CD14-positive monocyte (primary cell): Measurements from ENCODE around the gene SLC25A25. TPM values are rescaled to one million over a fixed set of nuclear protein-coding genes. Genes with fewer than 3 reads are reported as not detected.

Experiments used
- DNase-seq, 3 donors: peaks; one replicate each; pipeline ENCODE4 v3.0.0-alpha.2; 2011 to 2022
- H2AFZ ChIP-seq: 2 replicates; pipeline ENCODE4 v1.6.0; 2012; ENCODE audit warnings: mild to moderate bottlenecking, low read depth, low read length, inconsistent platforms; ENCODE audit not compliant: insufficient read depth, poor library complexity, severe bottlenecking
- H3K27ac ChIP-seq, 2 donors: 1 replicate in 1 of 2; 2 replicates in 1 of 2; pipeline ENCODE4 v1.5.1; 2012 to 2013; ENCODE audit warnings: low read length in 2 of 2, control low read depth in 1 of 2, inconsistent platforms in 1 of 2, low read depth in 1 of 2, mild to moderate bottlenecking in 1 of 2
- H3K27me3 ChIP-seq, 2 donors: one replicate each; pipeline versions ENCODE4 v1.6.0 to v1.6.1; 2011 to 2013; ENCODE audit warnings: low read length in 2 of 2; ENCODE audit not compliant: control insufficient read depth in 2 of 2, insufficient read depth in 2 of 2
- H3K36me3 ChIP-seq, 2 donors: replicated peaks in 1 of 2; 1 replicate in 1 of 2; 2 replicates in 1 of 2; pipeline versions ENCODE4 v1.5.1 to v1.6.1; 2012 to 2013; ENCODE audit warnings: low read length in 2 of 2, control low read depth in 1 of 2, inconsistent platforms in 1 of 2, mild to moderate bottlenecking in 1 of 2; ENCODE audit not compliant: insufficient read depth in 2 of 2, control insufficient read depth in 1 of 2
- H3K4me1 ChIP-seq, 2 donors: 1 replicate in 1 of 2; 2 replicates in 1 of 2; pipeline versions ENCODE4 v1.5.1 to v1.6.1; 2012 to 2013; ENCODE audit warnings: low read length in 2 of 2, control low read depth in 1 of 2, inconsistent platforms in 1 of 2, mild to moderate bottlenecking in 1 of 2, moderate library complexity in 1 of 2; ENCODE audit not compliant: insufficient read depth in 2 of 2, control insufficient read depth in 1 of 2
- H3K4me2 ChIP-seq: replicated peaks from 2 replicates; pipeline ENCODE3; 2012; ENCODE audit warnings: low read length, moderate library complexity, mild to moderate bottlenecking; ENCODE audit not compliant: poor library complexity, severe bottlenecking; ENCODE audit errors: extremely low read depth
- H3K4me3 ChIP-seq, 3 experiments: fragments of 200-600 bp in 1 of 3; sonication (generic) in 1 of 3; replicated peaks in 1 of 3; 1 replicate in 2 of 3; 2 replicates in 1 of 3; pipeline ENCODE4 v1.5.1; 2011 to 2013; ENCODE audit warnings: low read length in 3 of 3, mild to moderate bottlenecking in 3 of 3, control low read depth in 2 of 3, low read depth in 2 of 3, inconsistent platforms in 1 of 3, moderate library complexity in 1 of 3
- H3K79me2 ChIP-seq: 2 replicates; pipeline ENCODE4 v1.6.0; 2012; ENCODE audit warnings: mild to moderate bottlenecking, control low read depth, inconsistent platforms, low read length, moderate library complexity; ENCODE audit not compliant: insufficient read depth
- H3K9ac ChIP-seq: 2 replicates; pipeline ENCODE4 v1.6.0; 2017; ENCODE audit warnings: low read length, mild to moderate bottlenecking; ENCODE audit not compliant: insufficient read depth, poor library complexity, severe bottlenecking
- H3K9me3 ChIP-seq, 2 donors: replicated peaks in 1 of 2; 1 replicate in 1 of 2; 2 replicates in 1 of 2; pipeline versions ENCODE4 v1.5.1 to v1.6.1; 2012 to 2013; ENCODE audit warnings: low read length in 2 of 2, control low read depth in 1 of 2; ENCODE audit not compliant: control insufficient read depth in 1 of 2, insufficient read depth in 1 of 2
- H4K20me1 ChIP-seq: 2 replicates; pipeline ENCODE4 v1.6.0; 2012; ENCODE audit warnings: mild to moderate bottlenecking, low read length, control low read depth, moderate library complexity; ENCODE audit not compliant: insufficient read depth
- H3K27ac Mint-ChIP-seq, 7 donors: one replicate each; pipeline ENCODE4 v1.8.0; 2020; ENCODE audit warnings: mild to moderate bottlenecking in 7 of 7, mixed read lengths in 7 of 7, moderate library complexity in 6 of 7, inconsistent platforms in 2 of 7
- H3K27me3 Mint-ChIP-seq, 3 donors: one replicate each; pipeline ENCODE4 v1.8.0; 2021 to 2022; ENCODE audit warnings: low read depth in 3 of 3, mild to moderate bottlenecking in 3 of 3, mixed read lengths in 3 of 3, moderate library complexity in 3 of 3, inconsistent platforms in 1 of 3
- H3K36me3 Mint-ChIP-seq, 2 donors: one replicate each; pipeline ENCODE4 v1.8.0; 2020; ENCODE audit warnings: mixed read lengths in 2 of 2, inconsistent platforms in 1 of 2, mild to moderate bottlenecking in 1 of 2
- H3K4me1 Mint-ChIP-seq: one replicate; pipeline ENCODE4 v1.8.0; 2020; ENCODE audit warnings: mild to moderate bottlenecking, mixed read lengths
- H3K4me3 Mint-ChIP-seq, 2 donors: one replicate each; pipeline ENCODE4 v1.8.0; 2020; ENCODE audit warnings: mild to moderate bottlenecking in 2 of 2, mixed read lengths in 2 of 2, moderate library complexity in 1 of 2
- H3K9me3 Mint-ChIP-seq, 7 donors: one replicate each; pipeline ENCODE4 v1.8.0; 2020 to 2022; ENCODE audit warnings: mixed read lengths in 7 of 7, mild to moderate bottlenecking in 6 of 7, moderate library complexity in 6 of 7, inconsistent platforms in 2 of 7
- WGBS: methylation state at CpG from one replicate; pipeline ENCODE4 v1.1.5; 2013; ENCODE audit warnings: missing lambda C conversion rate; ENCODE audit not compliant: insufficient coverage; 5-methylcytosine and 5-hydroxymethylcytosine counted together
- intact Hi-C, 2 donors: fragments of 100-400 bp; cut with micrococcal nuclease; formaldehyde crosslinking; loops; one replicate each; pipeline versions ENCODE4 v1.15.0 to v1.15.1; 2023
- polyA plus RNA-seq, 3 donors: library from polyadenylated mRNA; depleted of rRNA in 1 of 3; unstranded in 2 of 3; stranded (reverse) in 1 of 3; fragments of 300-500 nt in 2 of 3; fragments of >200 nt in 1 of 3; fragmentation: Illumina TruSeq in 2 of 3; gene quantifications; 1 replicate in 2 of 3; 2 replicates in 1 of 3; pipeline ENCODE4 v1.2.3, GENCODE V29; 2012 to 2021
- TF ChIP-seq, protein P1 (sequence below): fragments of 200-600 bp; IDR thresholded peaks from one replicate; pipeline ENCODE4 v1.8.0; 2022; ENCODE audit warnings: antibody characterized with exemption, mild to moderate bottlenecking

The SLC25A25 gene
- polyA plus RNA-seq, 3 donors: 5.1 to 43.3 (median 6.3) TPM

DNA sequence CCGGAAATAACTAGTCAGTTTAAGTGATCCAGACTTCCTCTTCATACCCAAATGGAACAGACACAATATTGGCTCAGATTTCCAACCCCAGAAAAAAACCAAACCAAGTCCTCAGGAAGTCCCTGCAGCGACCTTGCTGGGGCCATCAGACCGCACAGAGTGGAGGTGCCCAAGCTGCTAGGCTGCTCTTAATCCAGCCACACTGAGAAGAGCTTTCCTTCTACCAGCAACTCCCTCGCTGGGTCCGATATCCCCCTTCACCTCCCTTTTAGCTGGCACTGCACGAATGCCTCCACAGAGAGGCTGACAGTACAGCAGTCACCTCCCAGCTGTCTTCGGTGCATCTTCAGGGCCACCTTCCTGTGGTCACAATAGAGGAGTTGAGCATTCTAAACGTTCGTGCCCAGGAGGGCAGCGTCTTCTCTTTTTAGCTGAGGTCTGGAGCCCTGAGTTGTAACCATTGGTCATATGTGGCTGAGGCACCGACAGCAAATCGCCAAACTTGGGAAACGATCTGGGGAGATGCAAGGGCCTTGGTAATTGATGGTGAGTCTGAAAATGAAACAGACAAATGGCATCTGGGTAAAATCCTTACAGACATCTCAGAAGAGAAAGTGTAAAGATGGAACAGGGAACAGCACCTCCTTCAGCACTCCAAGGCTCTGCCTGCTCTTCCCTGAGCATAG, 6.6 kb upstream of the SLC25A25 start:
- 2% methylated on average over 9 of the region's 13 CpGs for WGBS
- H3K27ac ChIP-seq: peak overlapping the region; percentile 81 to 83
- peaks cover 69% of the 10 kb centered on the region for H3K4me1 Mint-ChIP-seq

DNA sequence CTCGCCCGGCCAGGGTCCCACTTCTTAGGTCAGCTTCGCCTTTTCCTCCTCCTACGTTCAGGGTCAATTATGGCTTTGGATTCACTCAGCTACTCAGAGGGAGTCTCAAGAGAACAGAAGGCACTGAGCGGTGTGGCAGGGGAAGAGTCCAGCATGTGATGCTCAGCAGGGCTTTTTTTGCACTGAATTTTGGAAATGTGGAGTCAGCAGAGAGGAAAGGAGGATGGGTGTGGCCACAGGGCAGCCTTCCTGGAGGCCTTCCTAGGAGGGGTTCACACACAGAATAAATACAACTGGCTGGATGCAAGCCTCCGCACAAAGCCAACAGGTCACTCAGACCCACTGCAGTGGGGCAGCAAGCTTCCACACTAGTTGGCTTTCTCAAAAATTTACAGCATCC, 5.8 kb upstream of the SLC25A25 start:
- Histone ChIP-seq H3K27ac (peak overlapping the region; percentile 81 to 83), H3K27me3 (no peaks in the 10 kb centered on the region), H3K9ac (no peak overlapping the region), H2AFZ (no peak overlapping the region), H4K20me1 (no peaks in the 10 kb centered on the region), H3K4me3 (peak overlapping the region in 1 of 3 experiments; percentile 56), H3K36me3 (no peaks in the 10 kb centered on the region), H3K4me1 (peaks cover 64 to 75% of the 10 kb centered on the region in 2 donors), H3K9me3 (no peaks in the 10 kb centered on the region), H3K79me2 (peaks cover 39% of the 10 kb centered on the region), H3K4me2 (peak overlapping the region; percentile 56)
- no peaks in the 10 kb centered on the region for H3K9me3 Mint-ChIP-seq
- TF ChIP-seq, protein P1, sequence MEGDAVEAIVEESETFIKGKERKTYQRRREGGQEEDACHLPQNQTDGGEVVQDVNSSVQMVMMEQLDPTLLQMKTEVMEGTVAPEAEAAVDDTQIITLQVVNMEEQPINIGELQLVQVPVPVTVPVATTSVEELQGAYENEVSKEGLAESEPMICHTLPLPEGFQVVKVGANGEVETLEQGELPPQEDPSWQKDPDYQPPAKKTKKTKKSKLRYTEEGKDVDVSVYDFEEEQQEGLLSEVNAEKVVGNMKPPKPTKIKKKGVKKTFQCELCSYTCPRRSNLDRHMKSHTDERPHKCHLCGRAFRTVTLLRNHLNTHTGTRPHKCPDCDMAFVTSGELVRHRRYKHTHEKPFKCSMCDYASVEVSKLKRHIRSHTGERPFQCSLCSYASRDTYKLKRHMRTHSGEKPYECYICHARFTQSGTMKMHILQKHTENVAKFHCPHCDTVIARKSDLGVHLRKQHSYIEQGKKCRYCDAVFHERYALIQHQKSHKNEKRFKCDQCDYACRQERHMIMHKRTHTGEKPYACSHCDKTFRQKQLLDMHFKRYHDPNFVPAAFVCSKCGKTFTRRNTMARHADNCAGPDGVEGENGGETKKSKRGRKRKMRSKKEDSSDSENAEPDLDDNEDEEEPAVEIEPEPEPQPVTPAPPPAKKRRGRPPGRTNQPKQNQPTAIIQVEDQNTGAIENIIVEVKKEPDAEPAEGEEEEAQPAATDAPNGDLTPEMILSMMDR: no peak
- peak overlapping the region; percentile 48 to 70 for H3K4me3 Mint-ChIP-seq
- no peak for DNase-seq
- H3K36me3 Mint-ChIP-seq: peaks cover 7 to 24% of the 10 kb centered on the region in 2 donors
- intact Hi-C loops: no loop called here
- H3K27me3 Mint-ChIP-seq: peaks cover 0 to 1% (median 0%) of the 10 kb centered on the region in 3 donors
- 51% methylated on average over 5 of the region's 6 CpGs for WGBS
- H3K4me1 Mint-ChIP-seq: peaks cover 63% of the 10 kb centered on the region
- H3K27ac Mint-ChIP-seq: peak overlapping the region; percentile 86 to 96 (median 91)

More for the DNA sequence above, 6.6 kb upstream of the SLC25A25 start:
- no peaks in the 10 kb centered on the region for H3K9me3 Mint-ChIP-seq
- no peaks in the 10 kb centered on the region for H4K20me1 ChIP-seq
- H3K4me1 ChIP-seq: peaks cover 66 to 75% of the 10 kb centered on the region in 2 donors
- H3K4me3 Mint-ChIP-seq: peak overlapping the region; percentile 70 to 89
- TF ChIP-seq, protein P1: no peak
- H3K9me3 ChIP-seq: no peaks in the 10 kb centered on the region
- peaks cover 32% of the 10 kb centered on the region for H3K79me2 ChIP-seq
- H3K36me3 Mint-ChIP-seq: peaks cover 7 to 24% of the 10 kb centered on the region in 2 donors
- H3K27ac Mint-ChIP-seq: peak overlapping the region; percentile 86 to 96 (median 91)
- intact Hi-C loops: no loop called here
- H3K27me3 ChIP-seq: no peaks in the 10 kb centered on the region
- H3K4me2 ChIP-seq: peak overlapping the region; percentile 56
- H2AFZ ChIP-seq: peak overlapping the region; percentile 55
- peak in 2 of 3 donors; percentile 31 to 39 for DNase-seq
- peak overlapping the region; percentile 10 for H3K9ac ChIP-seq
- no peaks in the 10 kb centered on the region for H3K36me3 ChIP-seq
- peak overlapping the region in 2 of 3 experiments; percentile 10 to 56 for H3K4me3 ChIP-seq
- H3K27me3 Mint-ChIP-seq: peaks cover 0 to 1% (median 0%) of the 10 kb centered on the region in 3 donors
